ENCODE results near the gene PPP3R1. TPM values are rescaled to one million over a fixed set of nuclear protein-coding genes. Genes with fewer than 3 reads are reported as not detected.

Gene PPP3R1
- total and polyA plus RNA-seq, 2 experiments from 2014 or later = 7.9 to 49.6 TPM

DNA sequence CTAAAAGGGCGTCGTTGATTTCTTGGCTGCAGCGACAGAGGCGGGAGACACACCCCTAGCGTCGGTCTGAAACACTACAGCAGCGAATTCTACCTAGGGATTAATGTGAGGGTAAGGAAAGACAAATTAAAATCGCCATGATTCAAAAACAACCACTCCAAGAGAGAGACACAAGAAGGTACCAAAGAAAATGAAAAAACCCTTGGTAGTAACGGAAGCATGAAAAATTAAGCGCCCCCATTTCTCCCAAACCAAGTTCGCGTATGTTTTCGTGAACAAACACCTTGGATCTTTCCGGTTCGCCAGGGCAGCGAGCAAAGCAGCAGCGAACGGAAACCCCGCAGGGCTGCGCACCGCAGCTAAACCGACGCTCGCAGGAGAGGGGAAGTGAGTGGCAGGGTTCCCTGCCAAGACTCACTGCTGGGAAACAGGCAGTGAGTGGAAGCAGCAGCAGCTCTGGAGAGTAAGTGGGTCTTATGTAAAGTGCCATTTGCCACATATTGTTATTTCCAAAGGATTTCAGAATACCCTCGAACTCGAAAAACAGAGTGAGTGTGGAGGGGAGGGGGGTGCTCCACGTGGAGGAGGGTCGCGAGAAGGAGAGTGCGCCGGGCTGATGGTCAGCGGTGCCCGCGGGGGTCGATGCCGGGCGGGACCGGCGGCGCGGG, 1.0 kb downstream of the PPP3R1 start:
- Histone ChIP-seq H3K9me2 (ENCODE audit: insufficient read depth) (no peaks in the 10 kb centered on the region), H3K36me3 (ENCODE audit: insufficient read depth) (no peaks in the 10 kb centered on the region), H3K4me3 (peak overlapping the region; percentile 82), H3K79me2 (replicated peaks; ENCODE audit: insufficient read depth) (peaks cover 55% of the 10 kb centered on the region), H3F3A (replicated peaks; ENCODE audit: low read depth) (no peaks in the 10 kb centered on the region), H3K4me1 (ENCODE audit: insufficient read depth) (peaks cover 42% of the 10 kb centered on the region), H2AFZ (0 out of 2 replicates have a peak overlapping the region, but pooled peaks have one; percentile 26), H3K4me2 (peak overlapping the region; percentile 80), H3K27me3 (ENCODE audit: insufficient read depth) (no peaks in the 10 kb centered on the region), H3K27ac (ENCODE audit: low read depth) (peak overlapping the region; percentile 91), H4K20me1 (replicated peaks; ENCODE audit: insufficient read depth) (peaks cover 41% of the 10 kb centered on the region)
- ATAC-seq (peak; percentile 71), DNase-seq (ENCODE audit: low spot score) (peak; percentile 93)
- Mint-ChIP-seq H3K27me3 (ENCODE audit: insufficient read depth, low read depth, poor library complexity) (peaks cover 11% of the 10 kb centered on the region), H3K4me3 (peak overlapping the region; percentile 83), H3K36me3 (ENCODE audit: low read depth) (peaks cover 7% of the 10 kb centered on the region; the same call in 2 of the 3 replicates), H3K9me3 (no peaks in the 10 kb centered on the region), H3K27ac (peak overlapping the region; percentile 94), H3K4me1 (peaks cover 14% of the 10 kb centered on the region)
- 0 out of 2 replicates have a peak, but pooled peaks have one; percentile 34 for TF ChIP-seq CREB1 (CRISPR knock-in tag; IDR thresholded peaks at IDR 0.05; ENCODE audit: low read depth)
- TF ChIP-seq, protein P1, sequence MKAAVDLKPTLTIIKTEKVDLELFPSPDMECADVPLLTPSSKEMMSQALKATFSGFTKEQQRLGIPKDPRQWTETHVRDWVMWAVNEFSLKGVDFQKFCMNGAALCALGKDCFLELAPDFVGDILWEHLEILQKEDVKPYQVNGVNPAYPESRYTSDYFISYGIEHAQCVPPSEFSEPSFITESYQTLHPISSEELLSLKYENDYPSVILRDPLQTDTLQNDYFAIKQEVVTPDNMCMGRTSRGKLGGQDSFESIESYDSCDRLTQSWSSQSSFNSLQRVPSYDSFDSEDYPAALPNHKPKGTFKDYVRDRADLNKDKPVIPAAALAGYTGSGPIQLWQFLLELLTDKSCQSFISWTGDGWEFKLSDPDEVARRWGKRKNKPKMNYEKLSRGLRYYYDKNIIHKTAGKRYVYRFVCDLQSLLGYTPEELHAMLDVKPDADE (IDR thresholded peaks at IDR 0.05) = no peak
- TF ChIP-seq, protein P2, sequence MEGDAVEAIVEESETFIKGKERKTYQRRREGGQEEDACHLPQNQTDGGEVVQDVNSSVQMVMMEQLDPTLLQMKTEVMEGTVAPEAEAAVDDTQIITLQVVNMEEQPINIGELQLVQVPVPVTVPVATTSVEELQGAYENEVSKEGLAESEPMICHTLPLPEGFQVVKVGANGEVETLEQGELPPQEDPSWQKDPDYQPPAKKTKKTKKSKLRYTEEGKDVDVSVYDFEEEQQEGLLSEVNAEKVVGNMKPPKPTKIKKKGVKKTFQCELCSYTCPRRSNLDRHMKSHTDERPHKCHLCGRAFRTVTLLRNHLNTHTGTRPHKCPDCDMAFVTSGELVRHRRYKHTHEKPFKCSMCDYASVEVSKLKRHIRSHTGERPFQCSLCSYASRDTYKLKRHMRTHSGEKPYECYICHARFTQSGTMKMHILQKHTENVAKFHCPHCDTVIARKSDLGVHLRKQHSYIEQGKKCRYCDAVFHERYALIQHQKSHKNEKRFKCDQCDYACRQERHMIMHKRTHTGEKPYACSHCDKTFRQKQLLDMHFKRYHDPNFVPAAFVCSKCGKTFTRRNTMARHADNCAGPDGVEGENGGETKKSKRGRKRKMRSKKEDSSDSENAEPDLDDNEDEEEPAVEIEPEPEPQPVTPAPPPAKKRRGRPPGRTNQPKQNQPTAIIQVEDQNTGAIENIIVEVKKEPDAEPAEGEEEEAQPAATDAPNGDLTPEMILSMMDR (conservative IDR thresholded peaks at IDR 0.05; ENCODE audit: low read depth in 2 of 2) = peak; percentile 53 to 59

DNA sequence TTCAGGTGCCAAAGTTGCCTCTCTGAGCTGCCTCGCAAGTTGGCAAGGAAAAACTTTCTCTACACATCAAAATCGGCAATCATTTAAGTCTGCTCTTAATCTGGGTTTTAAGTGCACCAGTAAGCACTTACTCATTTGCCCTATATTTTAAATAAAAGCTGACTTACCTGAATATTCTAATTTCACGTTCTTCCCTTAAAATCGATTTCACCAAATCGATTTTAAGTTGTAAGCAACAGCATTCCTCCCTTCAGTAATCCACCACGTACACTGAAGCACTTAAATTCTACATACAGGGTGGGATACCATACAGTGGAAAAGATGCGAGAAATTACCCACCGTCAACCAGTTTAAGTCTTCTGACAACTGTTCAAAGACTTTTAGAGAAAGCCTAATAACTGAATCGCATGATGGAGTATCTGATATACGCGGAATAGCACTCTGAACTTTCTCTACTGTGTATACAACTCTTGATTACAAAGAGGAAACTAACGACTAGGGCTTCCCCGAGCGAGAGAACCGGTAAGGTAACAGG, 1.6 kb downstream of the PPP3R1 start:
- H3K4me1 ChIP-seq (ENCODE audit: insufficient read depth) = peaks cover 36% of the 10 kb centered on the region
- H3K4me3 ChIP-seq = peak overlapping the region; percentile 82
- H3K27me3 ChIP-seq (ENCODE audit: insufficient read depth) = no peaks in the 10 kb centered on the region
- peaks cover 61% of the 10 kb centered on the region for H3K79me2 ChIP-seq (replicated peaks; ENCODE audit: insufficient read depth)
- Mint-ChIP-seq H3K36me3 (ENCODE audit: low read depth) (peaks cover 7% of the 10 kb centered on the region; the same call in 2 of the 3 replicates), H3K9me3 (no peaks in the 10 kb centered on the region), H3K4me1 (peaks cover 10% of the 10 kb centered on the region), H3K4me3 (peak overlapping the region; percentile 83), H3K27me3 (ENCODE audit: insufficient read depth, low read depth, poor library complexity) (peaks cover 11% of the 10 kb centered on the region), H3K27ac (peak overlapping the region; percentile 94)
- H3F3A ChIP-seq (replicated peaks; ENCODE audit: low read depth) = no peaks in the 10 kb centered on the region
- ATAC-seq = no peak
- H3K27ac ChIP-seq (ENCODE audit: low read depth) = peak overlapping the region; percentile 91
- H2AFZ ChIP-seq = no peak overlapping the region
- H3K4me2 ChIP-seq = peak overlapping the region; percentile 80
- no peaks in the 10 kb centered on the region for H3K9me2 ChIP-seq (ENCODE audit: insufficient read depth)
- no peak for DNase-seq (ENCODE audit: low spot score)
- H3K36me3 ChIP-seq (ENCODE audit: insufficient read depth) = no peaks in the 10 kb centered on the region
- H4K20me1 ChIP-seq (replicated peaks; ENCODE audit: insufficient read depth) = peaks cover 43% of the 10 kb centered on the region
- TF ChIP-seq, protein P2 (conservative IDR thresholded peaks at IDR 0.05; ENCODE audit: low read depth in 2 of 2) = no peak
- TF ChIP-seq JUNB (IDR thresholded peaks at IDR 0.05; ENCODE audit: unreplicated experiment) (no peak), STAT1 (IDR thresholded peaks at IDR 0.05; ENCODE audit: unreplicated experiment) (no peak), EZH2phosphoT487 (IDR thresholded peaks at IDR 0.05; ENCODE audit: unreplicated experiment) (no peak), ZNF331 (CRISPR knock-in tag; IDR thresholded peaks at IDR 0.05; ENCODE audit: low read depth) (no peak), POLR2AphosphoS5 (IDR thresholded peaks at IDR 0.05; ENCODE audit: low read depth) (no peak), EZH2 (IDR thresholded peaks at IDR 0.05; ENCODE audit: low read depth, unreplicated experiment) (no peak), NANOG (IDR thresholded peaks at IDR 0.05; ENCODE audit: borderline replicate concordance) (no peak), ZNF114 (CRISPR knock-in tag; IDR thresholded peaks at IDR 0.05) (no peak), CREB1 (CRISPR knock-in tag; IDR thresholded peaks at IDR 0.05; ENCODE audit: low read depth) (no peak; the same call in 1 of the 2 replicates)
- TF ChIP-seq, protein P3, sequence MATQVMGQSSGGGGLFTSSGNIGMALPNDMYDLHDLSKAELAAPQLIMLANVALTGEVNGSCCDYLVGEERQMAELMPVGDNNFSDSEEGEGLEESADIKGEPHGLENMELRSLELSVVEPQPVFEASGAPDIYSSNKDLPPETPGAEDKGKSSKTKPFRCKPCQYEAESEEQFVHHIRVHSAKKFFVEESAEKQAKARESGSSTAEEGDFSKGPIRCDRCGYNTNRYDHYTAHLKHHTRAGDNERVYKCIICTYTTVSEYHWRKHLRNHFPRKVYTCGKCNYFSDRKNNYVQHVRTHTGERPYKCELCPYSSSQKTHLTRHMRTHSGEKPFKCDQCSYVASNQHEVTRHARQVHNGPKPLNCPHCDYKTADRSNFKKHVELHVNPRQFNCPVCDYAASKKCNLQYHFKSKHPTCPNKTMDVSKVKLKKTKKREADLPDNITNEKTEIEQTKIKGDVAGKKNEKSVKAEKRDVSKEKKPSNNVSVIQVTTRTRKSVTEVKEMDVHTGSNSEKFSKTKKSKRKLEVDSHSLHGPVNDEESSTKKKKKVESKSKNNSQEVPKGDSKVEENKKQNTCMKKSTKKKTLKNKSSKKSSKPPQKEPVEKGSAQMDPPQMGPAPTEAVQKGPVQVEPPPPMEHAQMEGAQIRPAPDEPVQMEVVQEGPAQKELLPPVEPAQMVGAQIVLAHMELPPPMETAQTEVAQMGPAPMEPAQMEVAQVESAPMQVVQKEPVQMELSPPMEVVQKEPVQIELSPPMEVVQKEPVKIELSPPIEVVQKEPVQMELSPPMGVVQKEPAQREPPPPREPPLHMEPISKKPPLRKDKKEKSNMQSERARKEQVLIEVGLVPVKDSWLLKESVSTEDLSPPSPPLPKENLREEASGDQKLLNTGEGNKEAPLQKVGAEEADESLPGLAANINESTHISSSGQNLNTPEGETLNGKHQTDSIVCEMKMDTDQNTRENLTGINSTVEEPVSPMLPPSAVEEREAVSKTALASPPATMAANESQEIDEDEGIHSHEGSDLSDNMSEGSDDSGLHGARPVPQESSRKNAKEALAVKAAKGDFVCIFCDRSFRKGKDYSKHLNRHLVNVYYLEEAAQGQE (IDR thresholded peaks at IDR 0.05; ENCODE audit: unreplicated experiment) = no peak
- TF ChIP-seq, protein P1 (IDR thresholded peaks at IDR 0.05) = no peak
